Activated naive CD4-positive, alpha-beta T cell treated with anti-CD3 and anti-CD28 coated beads, Interleukin-2, amount 10 ng/mL, durations not matched to agents 5 hours and 36 hours (primary cell): ENCODE data around the gene E2F1. TPM values are rescaled to one million over a fixed set of nuclear protein-coding genes. Genes with fewer than 3 reads are reported as not detected.

Source experiments
- total RNA-seq, 2 experiments: library from RNA; stranded (reverse); gene quantifications; one replicate each; pipeline ENCODE4 v1.2.3, GENCODE V29; 2021

Gene E2F1, protein sequence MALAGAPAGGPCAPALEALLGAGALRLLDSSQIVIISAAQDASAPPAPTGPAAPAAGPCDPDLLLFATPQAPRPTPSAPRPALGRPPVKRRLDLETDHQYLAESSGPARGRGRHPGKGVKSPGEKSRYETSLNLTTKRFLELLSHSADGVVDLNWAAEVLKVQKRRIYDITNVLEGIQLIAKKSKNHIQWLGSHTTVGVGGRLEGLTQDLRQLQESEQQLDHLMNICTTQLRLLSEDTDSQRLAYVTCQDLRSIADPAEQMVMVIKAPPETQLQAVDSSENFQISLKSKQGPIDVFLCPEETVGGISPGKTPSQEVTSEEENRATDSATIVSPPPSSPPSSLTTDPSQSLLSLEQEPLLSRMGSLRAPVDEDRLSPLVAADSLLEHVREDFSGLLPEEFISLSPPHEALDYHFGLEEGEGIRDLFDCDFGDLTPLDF
- total RNA-seq = 10 to 100 TPM; 48.2 to 52.9 TPM

DNA sequence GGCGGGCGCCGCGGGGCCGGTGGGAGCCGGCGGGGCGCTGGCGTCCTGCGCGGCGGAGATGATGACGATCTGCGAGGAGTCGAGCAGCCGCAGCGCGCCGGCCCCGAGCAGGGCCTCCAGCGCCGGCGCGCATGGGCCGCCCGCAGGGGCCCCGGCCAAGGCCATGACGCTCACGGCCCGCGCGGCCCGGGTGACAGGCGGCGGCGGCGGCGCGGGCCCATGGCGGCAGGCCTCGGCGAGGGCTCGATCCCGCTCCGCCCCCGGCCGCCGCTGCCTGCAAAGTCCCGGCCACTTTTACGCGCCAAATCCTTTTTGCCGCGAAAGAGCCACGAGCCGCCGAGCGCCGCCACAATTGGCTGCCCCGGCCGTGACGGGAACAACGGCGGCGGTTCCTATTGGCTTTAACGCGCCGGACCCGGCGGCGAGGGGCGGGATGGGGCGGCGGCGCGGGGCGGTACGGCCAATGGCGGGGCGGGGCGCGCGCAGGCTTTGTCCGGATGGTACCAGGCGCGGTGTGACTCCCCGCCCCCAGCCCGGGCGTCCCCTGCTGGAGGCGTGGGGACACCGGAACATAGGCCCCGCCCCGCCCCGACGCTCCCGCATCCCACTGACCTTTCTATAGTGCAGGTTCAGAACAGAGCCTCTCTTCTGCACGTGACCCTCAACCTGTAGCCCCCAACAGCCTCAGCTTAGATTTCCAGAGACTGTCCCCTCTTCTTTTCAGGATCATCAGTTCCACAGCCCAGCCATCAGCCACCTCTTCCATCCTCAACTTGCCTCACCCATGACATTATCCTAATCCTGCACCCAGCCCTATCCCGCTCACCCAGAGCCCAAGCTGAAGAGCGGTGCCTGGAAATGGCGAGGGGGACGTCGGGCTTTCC lies at the start of gene E2F1:
E2F1 (minus strand) TSS at position 286 of the 884 bp plus-strand sequence; CDS start at position 165, 121 bp downstream.

DNA sequence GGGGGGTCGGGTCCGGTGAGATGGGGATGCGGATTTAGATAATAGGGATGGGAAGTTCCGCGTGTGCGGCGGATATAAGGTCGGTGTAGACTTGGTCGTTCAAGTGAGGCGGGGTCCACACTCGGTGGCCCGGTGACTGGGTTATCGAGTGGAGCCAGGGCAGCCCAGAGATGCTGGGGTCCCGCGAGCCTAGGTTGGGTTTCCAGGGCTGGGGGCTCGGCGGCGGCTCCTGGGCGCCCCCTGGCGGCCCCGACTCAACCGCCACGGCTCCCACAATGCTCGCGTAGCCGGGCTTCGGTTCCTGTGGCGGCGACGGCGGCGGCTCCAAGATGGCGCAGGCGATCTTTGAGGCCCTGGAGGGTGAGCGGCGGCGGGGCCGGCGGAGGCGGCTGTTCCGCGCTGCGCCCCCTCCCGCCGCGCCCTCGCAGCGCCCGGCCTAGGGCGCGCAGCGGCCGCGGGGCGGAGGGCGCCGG lies 45.5 kb upstream of the E2F1 start, which contains the start of gene ZNF341:
ZNF341 (plus strand) TSS at position 304 of the 473 bp plus-strand sequence; CDS start at position 330, 26 bp downstream.

DNA sequence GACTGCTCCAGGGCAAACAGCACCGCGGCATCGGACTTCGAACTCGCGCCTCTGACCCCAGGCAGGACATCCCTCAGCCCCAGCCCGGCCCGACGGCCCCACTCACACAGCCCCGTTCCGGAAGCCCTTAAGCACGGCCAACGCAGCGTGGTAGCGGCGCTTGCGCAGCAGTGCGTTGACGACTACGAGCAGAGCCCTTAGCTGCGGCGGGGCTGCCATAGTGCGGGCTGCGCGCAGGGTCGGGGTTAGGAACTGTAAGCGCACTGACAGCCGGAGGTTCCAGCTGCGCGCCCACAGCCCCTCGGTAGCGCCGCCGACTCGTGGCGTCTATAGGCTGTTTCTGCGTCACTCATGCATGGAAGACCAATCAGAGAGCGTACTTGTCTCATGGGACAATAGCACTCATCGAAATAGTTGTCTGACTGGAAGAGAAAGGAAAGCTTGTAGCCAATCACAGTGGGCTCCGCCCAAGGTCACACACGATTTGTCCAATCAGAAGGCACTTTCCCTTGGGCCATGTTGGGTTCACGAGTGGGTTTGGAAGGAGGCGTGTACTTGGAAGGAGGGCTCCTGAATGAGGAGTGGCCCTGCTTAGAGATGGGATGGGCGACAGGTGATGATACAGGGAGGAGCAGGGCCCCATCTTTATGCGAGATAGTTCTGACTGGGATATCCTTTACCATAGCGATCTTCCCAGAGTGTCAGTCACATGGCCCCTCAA lies 34.0 kb upstream of the E2F1 start, which contains the start of gene PXMP4:
PXMP4 (minus strand) TSS at position 322 of the 721 bp plus-strand sequence; CDS start at position 219, 103 bp downstream.

DNA sequence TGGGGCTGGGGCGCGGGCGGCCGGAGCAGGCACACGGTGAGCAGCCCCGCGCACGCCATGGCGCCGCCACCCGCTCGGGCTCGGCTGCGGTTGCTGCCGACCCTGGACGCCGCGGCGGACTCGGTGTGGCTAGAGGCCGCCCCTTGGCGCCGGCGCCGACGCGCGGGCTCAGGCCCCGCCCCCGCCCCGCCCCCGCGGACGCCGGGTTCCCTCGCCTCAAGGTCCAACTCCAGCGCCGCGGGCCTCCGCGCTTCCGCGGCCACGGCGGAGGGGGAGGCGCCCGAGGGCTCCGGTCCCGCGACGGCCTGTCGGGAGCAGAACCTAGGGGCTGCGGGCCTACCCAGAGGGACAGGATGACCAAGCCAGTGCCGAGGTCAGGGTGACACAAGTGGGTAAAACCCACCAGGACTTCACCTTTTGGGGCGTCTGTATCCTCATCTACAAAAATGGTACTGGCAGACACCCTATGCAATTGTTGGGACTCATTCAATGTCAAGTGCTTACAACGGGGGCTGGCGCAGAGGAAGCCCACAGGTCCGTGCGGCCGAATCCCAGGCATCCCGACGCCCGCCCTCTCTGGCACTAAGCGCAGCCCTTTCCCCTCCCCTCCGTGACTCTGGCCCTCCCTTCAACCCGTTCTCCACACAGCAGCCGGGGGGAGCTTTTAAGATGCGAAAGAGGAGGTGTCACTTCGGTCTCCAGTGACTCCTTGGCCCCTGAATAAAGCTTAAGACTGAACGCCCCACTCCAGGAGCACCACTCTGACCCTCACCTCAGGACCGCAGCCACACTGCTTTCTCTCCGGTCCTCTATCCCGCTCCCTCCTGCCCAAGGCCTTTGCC lies 11.7 kb downstream of the E2F1 start, which contains the start of gene NECAB3:
NECAB3 (minus strand) TSS at position 135 of the 842 bp plus-strand sequence; CDS start at position 59, 76 bp downstream.

DNA sequence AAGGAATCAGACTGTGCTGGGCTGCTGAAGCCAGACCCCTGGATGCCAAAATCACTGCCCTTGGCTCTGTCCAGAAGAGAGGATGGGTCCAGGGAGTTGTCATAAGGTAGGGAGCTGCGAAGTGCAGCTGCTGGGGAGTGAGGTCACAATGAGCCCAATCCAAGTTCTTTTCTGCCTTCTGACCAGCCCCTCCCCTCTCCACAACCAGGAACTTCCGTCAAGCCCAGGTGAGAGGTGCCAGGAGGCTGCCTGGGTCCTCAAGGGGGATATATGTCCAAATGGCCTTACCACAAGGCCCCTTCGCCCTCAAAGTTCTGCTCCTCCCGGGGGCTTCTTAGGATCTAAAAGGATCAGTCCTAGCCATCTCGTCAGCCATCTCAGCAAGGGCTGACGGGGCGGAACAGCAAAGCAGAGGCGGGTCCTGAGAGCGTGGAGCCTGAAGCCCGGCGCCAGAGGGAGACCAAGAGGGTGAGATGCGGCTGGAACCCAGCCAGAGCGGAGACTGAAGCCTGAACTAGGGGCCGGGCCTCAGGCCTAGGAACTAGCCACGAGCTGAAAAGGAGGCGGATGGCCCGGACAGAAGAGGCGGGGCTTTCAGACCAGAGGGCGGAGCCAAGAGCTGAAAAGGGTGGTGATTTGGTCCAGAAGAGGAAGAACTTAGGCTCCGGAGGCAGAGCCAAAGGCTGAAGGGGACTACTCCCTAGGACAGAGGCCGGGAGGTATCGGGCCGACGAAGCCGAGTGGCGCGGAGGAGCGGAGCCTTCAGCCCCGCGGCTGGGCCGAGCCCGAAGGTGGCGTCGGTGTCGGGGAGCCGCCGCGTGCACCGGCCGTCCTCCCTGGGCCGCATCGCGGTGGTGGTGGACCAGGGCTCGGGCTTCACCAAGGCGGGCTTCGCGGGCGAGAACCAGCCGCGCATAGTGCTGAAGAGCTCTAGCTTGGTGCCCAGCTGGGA lies 19.6 kb downstream of the E2F1 start, which contains the start of gene ACTL10:
ACTL10 (plus strand) TSS at position 651 of the 952 bp plus-strand sequence. CDS start 555 bp downstream, outside the sequence.

DNA sequence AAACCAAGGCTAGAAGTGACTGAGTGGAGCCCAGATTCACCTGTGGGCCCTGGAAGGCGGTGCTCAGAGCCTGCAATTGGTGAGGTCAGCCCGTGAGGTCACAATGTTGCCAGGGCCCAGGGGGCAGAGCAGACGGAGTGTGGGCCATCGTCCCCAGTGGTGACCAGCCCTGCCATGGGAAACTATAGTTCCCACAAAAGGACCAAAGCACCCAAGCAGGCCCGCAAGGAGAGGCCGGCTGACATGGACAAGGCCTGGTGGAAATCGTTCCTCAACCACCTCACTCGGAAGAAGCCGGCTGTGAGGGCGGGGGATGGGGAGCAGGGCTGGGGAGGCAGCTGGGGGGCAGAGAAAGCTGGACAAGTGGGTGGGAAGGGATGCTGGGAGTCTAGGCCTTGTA lies 24.0 kb downstream of the E2F1 start, which contains the start of gene C20orf144:
C20orf144 (plus strand) TSS at position 156 of the 400 bp plus-strand sequence; CDS start at position 175, 19 bp downstream.

Other genes starting within 250 kb of the E2F1 start
- gene SNTA1, start 242.6 kb downstream of the E2F1 start, total RNA-seq = 1 to 10 TPM; 6.2 to 7.0 TPM
- 10 to 100 TPM; 17.9 to 20.5 TPM for gene CBFA2T2, start 196.3 kb downstream of the E2F1 start, total RNA-seq
- gene C20orf144, start 24.1 kb downstream of the E2F1 start, total RNA-seq = under 1 TPM; 0.18 to 0.22 TPM
- 1 to 10 TPM; 4.9 TPM for gene ACTL10, start 19.4 kb downstream of the E2F1 start, total RNA-seq
- 10 to 100 TPM; 51.5 to 53.6 TPM for gene NECAB3, start 12.0 kb downstream of the E2F1 start, total RNA-seq
- 10 to 100 TPM; 14.4 to 16.4 TPM for gene PXMP4, start 33.9 kb upstream of the E2F1 start, total RNA-seq
- gene ZNF341, start 45.6 kb upstream of the E2F1 start, total RNA-seq = 1 to 10 TPM; 4.3 to 4.4 TPM
- gene CHMP4B, start 125.0 kb upstream of the E2F1 start, total RNA-seq = 10 to 100 TPM; 95.0 to 96.5 TPM